GM12878 (cell line): ENCODE measurements around the gene PATJ. TPM values are rescaled to one million over a fixed set of nuclear protein-coding genes. Genes with fewer than 3 reads are reported as not detected.

Experiments
- ATAC-seq: fragments of 200-7000 bp; cut with Tn5 transposase; 3 replicates; pipeline ENCODE4 v1.9.1; 2020; ENCODE audit warnings: mild to moderate bottlenecking, moderate library complexity
- BruUV-seq: library from RNA; stranded (reverse); fragments of 400-500 nt; replicated peaks from 2 replicates; lab custom pipeline; 2021; lab: Mats Ljungman, UMichigan
- CTCF ChIA-PET: fragments of 300-600 bp; sonication (Branson Sonifier 250); formaldehyde crosslinking; extraction: SDS; loops from one replicate; lab custom pipeline; 2021; ENCODE audit warnings: inconsistent platforms; lab: Yijun Ruan, JAX
- POLR2A ChIA-PET: fragments of 350-600 bp; formaldehyde crosslinking; extraction: SDS; loops from one replicate; lab custom pipeline; 2021; ENCODE audit warnings: inconsistent platforms; lab: Charles Lee
- RAD21 ChIA-PET: fragments of 300-600 bp; sonication (Branson Sonifier 250); formaldehyde crosslinking; loops from one replicate; lab custom pipeline; 2023; ENCODE audit warnings: antibody characterized with exemption; ENCODE audit not compliant: unreplicated experiment; lab: Charles Lee
- SMC1A ChIA-PET: fragments of 300-600 bp; sonication (Branson Sonifier 250); formaldehyde crosslinking; loops from one replicate; lab custom pipeline; 2023; ENCODE audit not compliant: unreplicated experiment, uncharacterized antibody; lab: Charles Lee
- DNase-seq: peaks from one replicate; pipeline ENCODE4 v3.0.0-alpha.2; 2011; ENCODE audit warnings: low read depth, low spot score
- FAIRE-seq: peaks from 3 replicates; lab custom pipeline; 2011; peaks lifted over from hg19 to GRCh38; lab: Jason Lieb, UNC
- H2AFZ ChIP-seq: 2 replicates; pipeline ENCODE4 v1.6.0; 2011; ENCODE audit warnings: low read depth, low read length, control low read depth; ENCODE audit not compliant: control insufficient read depth
- H3K27ac ChIP-seq: 2 replicates; pipeline ENCODE4 v1.5.1; 2011; ENCODE audit warnings: control low read depth; ENCODE audit not compliant: control insufficient read depth, insufficient read depth
- H3K27me3 ChIP-seq, 2 experiments: replicated peaks in 1 of 2; 2 replicates each; pipeline versions ENCODE4 v1.6.0 to v1.6.1; 2011; ENCODE audit warnings: low read length in 1 of 2; ENCODE audit not compliant: control insufficient read depth in 2 of 2, insufficient read depth in 2 of 2
- H3K36me3 ChIP-seq, 2 experiments: 2 replicates each; pipeline ENCODE4 v1.5.1; 2011; ENCODE audit warnings: low read length in 1 of 2; ENCODE audit not compliant: control insufficient read depth in 2 of 2, insufficient read depth in 2 of 2
- H3K4me1 ChIP-seq: 2 replicates; pipeline ENCODE4 v1.6.1; 2011; ENCODE audit warnings: mild to moderate bottlenecking, low read length, moderate library complexity, mixed read lengths; ENCODE audit not compliant: control insufficient read depth, insufficient read depth
- H3K4me2 ChIP-seq: 2 replicates; pipeline ENCODE4 v1.6.0; 2011; ENCODE audit warnings: control low read depth; ENCODE audit not compliant: control insufficient read depth, insufficient read depth
- H3K4me3 ChIP-seq: fragments of 200-600 bp; sonication (generic); 2 replicates; pipeline ENCODE4 v1.5.1; 2016
- H3K79me2 ChIP-seq: 2 replicates; pipeline ENCODE4 v1.6.0; 2011; ENCODE audit warnings: low read length; ENCODE audit not compliant: control insufficient read depth, insufficient read depth
- H3K9ac ChIP-seq: 2 replicates; pipeline ENCODE4 v1.8.0; 2011; ENCODE audit warnings: low read length, control low read depth, mixed read lengths; ENCODE audit not compliant: control insufficient read depth, insufficient read depth
- H3K9me3 ChIP-seq: replicated peaks from 3 replicates; pipeline ENCODE4 v1.5.1; 2011; ENCODE audit warnings: mild to moderate bottlenecking, low read length; ENCODE audit not compliant: control insufficient read depth, insufficient read depth
- H4K20me1 ChIP-seq: 2 replicates; pipeline ENCODE4 v1.6.0; 2011; ENCODE audit not compliant: control insufficient read depth, insufficient read depth
- ASH2L ChIP-seq: fragments of 300-600, 200-600 bp; sonication (generic); IDR thresholded peaks from 2 replicates; pipeline ENCODE4 v1.6.1; 2017; ENCODE audit warnings: low read depth, mild to moderate bottlenecking, borderline replicate concordance
- CUX1 ChIP-seq: IDR thresholded peaks from 2 replicates; pipeline ENCODE4 v1.6.1; 2012; ENCODE audit warnings: improper control_type of control experiment, low read depth, low read length; ENCODE audit not compliant: insufficient replicate concordance
- NFXL1 ChIP-seq: fragments of 450-650 bp; IDR thresholded peaks from 2 replicates; pipeline ENCODE4 v1.6.1; 2017; ENCODE audit warnings: antibody characterized with exemption, mild to moderate bottlenecking, borderline replicate concordance
- SIN3A ChIP-seq: IDR thresholded peaks from 2 replicates; pipeline ENCODE4 v1.6.1; 2012; ENCODE audit warnings: low read depth, low read length, improper control_type of control experiment
- STAT1 ChIP-seq: fragments of 450-650 bp; conservative IDR thresholded peaks from 2 replicates; pipeline ENCODE4 v1.6.1; 2014; ENCODE audit warnings: antibody characterized with exemption, mild to moderate bottlenecking
- ZNF24 ChIP-seq: fragments of 450-650 bp; IDR thresholded peaks from 2 replicates; pipeline ENCODE4 v1.6.1; 2017; ENCODE audit warnings: antibody characterized with exemption, mild to moderate bottlenecking
- WGBS: methylation state at CpG from one replicate; pipeline ENCODE4 v1.1.6; 2016; ENCODE audit warnings: low lambda C conversion rate; ENCODE audit not compliant: insufficient replicate concordance, insufficient coverage; ENCODE audit errors: missing lambda C conversion rate; 5-methylcytosine and 5-hydroxymethylcytosine counted together
- in situ Hi-C: fragments of 300-500 bp; cut with MboI; formaldehyde crosslinking; loops from 9 replicates; pipeline ENCODE4 v1.14.3; 2018; ENCODE audit warnings: mixed read lengths
- intact Hi-C: fragments of 100-400 bp; cut with micrococcal nuclease; formaldehyde crosslinking; loops from one replicate; pipeline ENCODE4 v1.14.2; 2022; ENCODE audit not compliant: unreplicated experiment
- polyA plus RNA-seq, 11 experiments: library from polyadenylated mRNA; depleted of rRNA in 4 of 11; unstranded in 6 of 11; stranded (reverse) in 5 of 11; fragments of >200 nt; fragmentation: Nextera tagmentation in 4 of 11; fragmentation: Illumina TruSeq in 1 of 11; extraction: Ambion mirVana in 4 of 11; extraction: Trizol in 1 of 11; gene quantifications; 1 replicate in 1 of 11; 2 replicates in 10 of 11; pipeline versions ENCODE4 v1.2.1 to v1.2.3, GENCODE V29; 2011 to 2016; ENCODE audit warnings: inconsistent platforms in 2 of 11, missing spikeins in 2 of 11, low read depth in 1 of 11
- total RNA-seq, 4 experiments: library from RNA; depleted of rRNA in 3 of 4; stranded (reverse); fragments of >200 nt in 3 of 4; fragmentation: Illumina TruSeq in 1 of 4; extraction: Trizol in 1 of 4; gene quantifications; 2 replicates each; pipeline versions ENCODE4 v1.2.1 to v1.2.3, GENCODE V29; 2013 to 2021

The PATJ gene
- total and polyA plus RNA-seq, 10 of the 15 experiments (the other 5 are each of a cell fraction or from before 2014, with no cell fraction given), result 2.8 to 13.9 (median 6.9) TPM

GRCh38 chr1:61872206-61872605 lies 129.9 kb downstream of the PATJ start:
- Histone ChIP-seq H2AFZ (no peak overlapping the region), H3K27ac (no peak overlapping the region), H3K4me1 (no peaks in the 10 kb centered on the region), H4K20me1 (no peaks in the 10 kb centered on the region), H3K4me3 (no peak overlapping the region), H3K79me2 (no peaks in the 10 kb centered on the region), H3K36me3 (no peaks in the 10 kb centered on the region), H3K27me3 (no peaks in the 10 kb centered on the region), H3K9me3 (no peaks in the 10 kb centered on the region; the same call in 2 of the 3 replicates), H3K9ac (no peak overlapping the region), H3K4me2 (no peak overlapping the region)
- in situ Hi-C loops (no loop called here), intact Hi-C loops (no loop called here)
- RAD21 ChIA-PET, result no interaction called here
- FAIRE-seq, result no peak
- no peak for ATAC-seq
- SMC1A ChIA-PET, result no interaction called here
- WGBS, result 91% methylated on average over 3 of the region's 3 CpGs
- POLR2A ChIA-PET, result no interaction called here
- no peak for DNase-seq
- BruUV-seq, result no TSS peak
- TF ChIP-seq STAT1 (no peak), NFXL1 (no peak), SIN3A (no peak), CUX1 (no peak), ZNF24 (no peak), ASH2L (no peak)
- CTCF ChIA-PET, result no interaction called here
